Vagina (tissue), 2 donors: ENCODE results near the gene MBD3L5. TPM values are rescaled to one million over a fixed set of nuclear protein-coding genes. Genes with fewer than 3 reads are reported as not detected.
"Not testable (repeated sequence)": the region's sequence is repeated elsewhere in the genome, so short reads cannot be mapped to it uniquely, and the experiment has no call there.

Source experiments
- DNase-seq, 2 donors: peaks; one replicate each; pipeline ENCODE4 v3.0.0-alpha.2; 2017; ENCODE audit errors: extremely low spot score in 2 of 2
- H3K27ac ChIP-seq: fragments of 200-600 bp; sonication (generic); one replicate; pipeline ENCODE4 v1.5.1; 2019
- H3K27me3 ChIP-seq: fragments of 200-600 bp; sonication (generic); one replicate; pipeline ENCODE4 v1.5.1; 2019
- H3K36me3 ChIP-seq, 2 donors: fragments of 200-600 bp; sonication (generic); one replicate each; pipeline ENCODE4 v1.5.1; 2017 to 2019
- H3K4me1 ChIP-seq: fragments of 200-600 bp; sonication (generic); one replicate; pipeline ENCODE4 v1.5.1; 2019
- H3K4me3 ChIP-seq, 2 donors: fragments of 200-600 bp; sonication (generic); 1 replicate in 1 of 2; 2 replicates in 1 of 2; pipeline ENCODE4 v1.5.1; 2016 to 2019
- H3K9me3 ChIP-seq: fragments of 200-600 bp; sonication (generic); one replicate; pipeline ENCODE4 v1.5.1; 2019
- POLR2A ChIP-seq, 2 donors: fragments of 450-650 bp; IDR thresholded peaks; one replicate each; pipeline ENCODE4 v1.6.1; 2017; ENCODE audit warnings: antibody characterized with exemption in 2 of 2, mild to moderate bottlenecking in 2 of 2, moderate library complexity in 2 of 2
- POLR2AphosphoS5 ChIP-seq, 2 donors: sonication (generic); formaldehyde crosslinking; IDR thresholded peaks; one replicate each; pipeline ENCODE4 v1.9.0; 2017; ENCODE audit warnings: antibody characterized with exemption in 2 of 2, mild to moderate bottlenecking in 2 of 2, low read depth in 1 of 2; ENCODE audit not compliant: insufficient read depth in 1 of 2
- intact Hi-C: fragments of 100-400 bp; cut with DNase I; formaldehyde crosslinking; loops from one replicate; pipeline ENCODE4 v1.15.1; 2023
- total RNA-seq: library from RNA; depleted of rRNA; stranded (reverse); fragments of >200 nt; gene quantifications from one replicate; pipeline ENCODE4 v1.2.3, GENCODE V29; 2016
- TF ChIP-seq, protein P1 (sequence below), 3 experiments: fragments of 450-650 bp in 2 of 3; fragments of 200-600 bp in 1 of 3; sonication (generic) in 1 of 3; IDR thresholded peaks; one replicate each; pipeline ENCODE4 v1.5.1; 2017 to 2019; ENCODE audit warnings: antibody characterized with exemption in 3 of 3, mild to moderate bottlenecking in 2 of 3, moderate library complexity in 2 of 3

Gene MBD3L5
- total RNA-seq, result not detected

DNA sequence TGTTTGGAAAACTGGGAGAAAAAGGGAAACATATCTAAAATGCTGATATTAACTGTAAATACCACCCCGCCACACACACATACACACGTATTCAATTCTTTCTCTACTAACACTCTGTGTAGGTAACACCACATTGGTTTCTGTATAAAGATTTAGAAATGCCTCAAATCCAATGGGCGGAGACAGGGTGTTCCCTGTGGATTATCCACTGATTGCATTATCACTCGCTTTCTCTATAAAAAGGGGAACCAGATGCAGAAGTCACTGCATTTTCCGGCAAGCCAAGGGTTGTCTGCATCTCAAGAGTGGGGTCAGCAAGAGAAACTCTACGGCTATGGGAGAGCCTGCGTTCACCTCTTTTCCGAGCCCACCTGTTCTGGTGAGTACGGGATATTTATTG, at the start of gene MBD3L5:
TSS of gene MBD3L5 (plus strand) at position 301 of the 400 bp plus-strand sequence. CDS start at position 335, 34 bp downstream.
- H3K4me3 ChIP-seq, H3K9me3 ChIP-seq, intact Hi-C loops, H3K36me3 ChIP-seq, H3K27me3 ChIP-seq, H3K27ac ChIP-seq, H3K4me1 ChIP-seq, DNase-seq: not testable (repeated sequence)

DNA sequence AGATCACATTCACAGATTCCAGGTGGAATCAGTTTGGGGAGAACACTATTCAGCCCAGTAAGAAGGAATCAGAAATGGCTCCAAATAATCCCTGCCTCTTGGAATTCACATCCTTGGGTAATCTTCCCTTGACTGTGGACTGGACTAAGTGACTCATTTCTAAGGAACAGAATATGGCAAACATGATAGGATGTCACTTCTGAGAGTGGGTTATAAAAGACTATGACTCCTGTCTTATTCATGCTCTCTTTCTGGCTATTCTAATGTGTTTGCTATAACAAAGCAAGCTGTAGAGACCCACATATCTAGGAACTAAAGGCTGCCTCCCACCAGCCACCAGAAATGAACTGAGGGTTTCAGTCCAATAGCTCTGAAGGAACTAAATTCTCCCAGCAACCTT, 46.9 kb upstream of the MBD3L5 start:
- Histone ChIP-seq H3K36me3 (no peaks in the 10 kb centered on the region), H3K4me3 (no peak overlapping the region), H3K27me3 (no peaks in the 10 kb centered on the region), H3K4me1 (no peaks in the 10 kb centered on the region), H3K9me3 (peaks cover 5% of the 10 kb centered on the region), H3K27ac (no peak overlapping the region)
- DNase-seq, result no peak
- TF ChIP-seq POLR2AphosphoS5 (IDR thresholded peaks at IDR 0.05; ENCODE audit: insufficient read depth in 1 of 2, low read depth in 1 of 2) (no peak), POLR2A (IDR thresholded peaks at IDR 0.05) (no peak)
- TF ChIP-seq, protein P1, sequence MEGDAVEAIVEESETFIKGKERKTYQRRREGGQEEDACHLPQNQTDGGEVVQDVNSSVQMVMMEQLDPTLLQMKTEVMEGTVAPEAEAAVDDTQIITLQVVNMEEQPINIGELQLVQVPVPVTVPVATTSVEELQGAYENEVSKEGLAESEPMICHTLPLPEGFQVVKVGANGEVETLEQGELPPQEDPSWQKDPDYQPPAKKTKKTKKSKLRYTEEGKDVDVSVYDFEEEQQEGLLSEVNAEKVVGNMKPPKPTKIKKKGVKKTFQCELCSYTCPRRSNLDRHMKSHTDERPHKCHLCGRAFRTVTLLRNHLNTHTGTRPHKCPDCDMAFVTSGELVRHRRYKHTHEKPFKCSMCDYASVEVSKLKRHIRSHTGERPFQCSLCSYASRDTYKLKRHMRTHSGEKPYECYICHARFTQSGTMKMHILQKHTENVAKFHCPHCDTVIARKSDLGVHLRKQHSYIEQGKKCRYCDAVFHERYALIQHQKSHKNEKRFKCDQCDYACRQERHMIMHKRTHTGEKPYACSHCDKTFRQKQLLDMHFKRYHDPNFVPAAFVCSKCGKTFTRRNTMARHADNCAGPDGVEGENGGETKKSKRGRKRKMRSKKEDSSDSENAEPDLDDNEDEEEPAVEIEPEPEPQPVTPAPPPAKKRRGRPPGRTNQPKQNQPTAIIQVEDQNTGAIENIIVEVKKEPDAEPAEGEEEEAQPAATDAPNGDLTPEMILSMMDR (IDR thresholded peaks at IDR 0.05), result no peak
- intact Hi-C loops, result no loop called here

DNA sequence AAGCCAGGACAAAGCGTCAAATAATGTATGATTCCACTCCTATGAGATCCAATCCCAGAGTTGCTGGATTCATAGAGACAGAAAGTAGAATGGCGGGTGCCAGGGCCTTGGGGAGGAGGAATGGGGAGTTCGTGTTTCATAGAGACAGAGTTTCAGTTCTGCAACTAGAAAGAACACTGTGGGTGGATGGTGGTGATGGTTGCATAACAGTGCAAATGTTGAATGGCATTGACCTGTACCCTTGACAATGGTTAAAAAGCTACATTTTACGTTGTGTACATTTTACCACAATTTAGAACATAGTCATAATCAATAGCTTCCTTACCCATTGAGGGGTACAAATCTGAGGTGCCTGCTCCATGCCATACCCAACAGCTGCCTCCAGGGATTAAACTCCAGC, 42.5 kb upstream of the MBD3L5 start:
- intact Hi-C loops, result no loop called here
- no peaks in the 10 kb centered on the region for H3K4me1 ChIP-seq
- peaks cover 5% of the 10 kb centered on the region for H3K9me3 ChIP-seq
- no peak for DNase-seq
- no peak overlapping the region for H3K4me3 ChIP-seq
- H3K27me3 ChIP-seq, result no peaks in the 10 kb centered on the region
- H3K27ac ChIP-seq, result no peak overlapping the region
- H3K36me3 ChIP-seq, result no peaks in the 10 kb centered on the region
- TF ChIP-seq POLR2AphosphoS5 (IDR thresholded peaks at IDR 0.05; ENCODE audit: insufficient read depth in 1 of 2, low read depth in 1 of 2) (no peak), POLR2A (IDR thresholded peaks at IDR 0.05) (no peak)
- TF ChIP-seq, protein P1 (IDR thresholded peaks at IDR 0.05), result no peak

DNA sequence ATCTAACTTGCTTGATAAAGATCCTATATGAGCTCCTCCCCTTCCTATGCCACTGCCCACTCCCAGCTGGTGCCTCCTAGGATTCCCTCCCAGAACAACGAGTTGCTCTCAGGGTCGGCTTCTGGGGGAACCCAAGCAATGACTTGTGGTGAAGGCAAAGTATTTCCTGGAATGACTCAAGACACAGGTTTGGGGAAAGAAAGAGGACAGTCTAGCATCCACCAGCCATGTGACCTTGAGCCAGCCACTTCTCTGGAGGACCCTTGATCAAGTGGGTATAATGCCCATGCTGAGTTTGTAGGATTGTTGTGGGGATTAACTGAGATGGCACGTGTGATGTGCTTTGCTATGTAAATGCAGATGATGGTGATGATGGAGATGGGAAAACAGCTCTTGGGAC, 42.1 kb upstream of the MBD3L5 start:
- peaks cover 5% of the 10 kb centered on the region for H3K9me3 ChIP-seq
- H3K4me1 ChIP-seq, result no peaks in the 10 kb centered on the region
- no peak overlapping the region for H3K27ac ChIP-seq
- intact Hi-C loops, result no loop called here
- no peaks in the 10 kb centered on the region for H3K36me3 ChIP-seq
- no peak for TF ChIP-seq POLR2A (IDR thresholded peaks at IDR 0.05)
- TF ChIP-seq, protein P1 (IDR thresholded peaks at IDR 0.05), result no peak
- TF ChIP-seq POLR2AphosphoS5 (IDR thresholded peaks at IDR 0.05; ENCODE audit: insufficient read depth in 1 of 2, low read depth in 1 of 2), result no peak
- DNase-seq, result no peak
- H3K27me3 ChIP-seq, result no peaks in the 10 kb centered on the region
- H3K4me3 ChIP-seq, result no peak overlapping the region

DNA sequence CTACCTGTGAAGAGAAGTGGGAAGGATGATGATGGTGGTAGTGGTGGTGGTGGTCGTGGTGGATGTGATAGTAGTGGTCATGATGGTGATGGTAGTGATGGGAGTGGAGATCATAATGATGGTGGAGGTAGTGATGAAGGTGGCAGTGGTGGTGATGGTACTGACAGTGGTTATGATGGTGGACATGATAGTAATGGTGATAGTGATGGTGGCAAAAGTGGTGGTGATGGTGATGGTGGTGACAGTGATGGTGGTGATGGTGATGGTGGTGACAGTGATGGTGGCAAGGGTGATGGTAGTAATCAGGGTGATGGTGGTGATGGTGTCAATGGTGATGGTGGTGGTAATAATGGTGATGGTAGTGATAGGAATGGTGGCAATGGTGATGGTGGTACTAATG, 35.3 kb upstream of the MBD3L5 start:
- no peak for DNase-seq
- H3K9me3 ChIP-seq, result no peaks in the 10 kb centered on the region
- H3K27me3 ChIP-seq, result no peaks in the 10 kb centered on the region
- H3K36me3 ChIP-seq, result no peaks in the 10 kb centered on the region
- H3K4me3 ChIP-seq, result no peak overlapping the region
- TF ChIP-seq POLR2A (IDR thresholded peaks at IDR 0.05), result no peak
- TF ChIP-seq, protein P1 (IDR thresholded peaks at IDR 0.05), result no peak
- TF ChIP-seq POLR2AphosphoS5 (IDR thresholded peaks at IDR 0.05; ENCODE audit: insufficient read depth in 1 of 2, low read depth in 1 of 2), result no peak
- H3K27ac ChIP-seq, result no peak overlapping the region
- H3K4me1 ChIP-seq, result no peaks in the 10 kb centered on the region
- intact Hi-C loops, result no loop called here

DNA sequence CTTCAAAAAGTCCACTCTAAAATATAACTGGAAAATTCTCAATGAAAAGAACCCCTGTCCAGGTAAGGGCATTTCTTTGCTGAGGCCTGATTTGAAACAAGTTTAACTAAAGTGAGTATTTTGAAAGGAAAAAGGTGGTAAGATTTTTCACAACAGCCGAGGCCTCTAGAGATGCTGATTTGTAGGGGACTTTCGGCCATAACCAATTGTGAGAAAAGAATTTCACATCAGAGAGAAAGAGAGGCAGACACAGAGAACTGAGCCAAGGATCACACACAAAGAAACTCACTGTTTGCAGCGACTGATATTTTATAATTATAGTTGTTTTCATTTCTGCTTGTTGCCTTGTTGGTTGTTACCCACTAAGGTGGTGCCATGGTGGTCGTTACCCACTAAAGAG, 33.6 kb upstream of the MBD3L5 start:
- no peak for DNase-seq
- TF ChIP-seq, protein P1 (IDR thresholded peaks at IDR 0.05), result no peak
- TF ChIP-seq POLR2A (IDR thresholded peaks at IDR 0.05) (no peak), POLR2AphosphoS5 (IDR thresholded peaks at IDR 0.05; ENCODE audit: insufficient read depth in 1 of 2, low read depth in 1 of 2) (no peak)
- H3K27ac ChIP-seq, result no peak overlapping the region
- H3K4me3 ChIP-seq, result no peak overlapping the region
- H3K9me3 ChIP-seq, result no peaks in the 10 kb centered on the region
- H3K27me3 ChIP-seq, result no peaks in the 10 kb centered on the region
- H3K36me3 ChIP-seq, result no peaks in the 10 kb centered on the region
- intact Hi-C loops, result no loop called here
- no peaks in the 10 kb centered on the region for H3K4me1 ChIP-seq
